Motor neuron (in vitro differentiated cells): ENCODE results near the gene DOLK. TPM values are rescaled to one million over a fixed set of nuclear protein-coding genes. Genes with fewer than 3 reads are reported as not detected.

Experiments used
- ATAC-seq, 8 experiments: fragments of 200-7000 bp; cut with Tn5 transposase; replicated peaks in 6 of 8; 2 replicates each; pipeline ENCODE4 v1.8.0; 2021; ENCODE audit warnings: mild to moderate bottlenecking in 8 of 8, moderate library complexity in 8 of 8
- H3K27ac ChIP-seq, 2 donors: fragments of 250-450 bp; sonication (Bioruptor Pico); 2 replicates each; pipeline ENCODE4 v1.9.0; 2021; ENCODE audit warnings: antibody characterized with exemption in 2 of 2, mild to moderate bottlenecking in 2 of 2, moderate library complexity in 1 of 2
- H3K4me1 ChIP-seq, 2 donors: fragments of 250-450 bp; sonication (Bioruptor Pico); replicated peaks in 1 of 2; 2 replicates each; pipeline ENCODE4 v1.6.1; 2021; ENCODE audit warnings: antibody characterized with exemption in 2 of 2, mild to moderate bottlenecking in 2 of 2, moderate library complexity in 1 of 2
- H3K4me3 ChIP-seq, 5 donors: fragments of 250-450 bp; sonication (Bioruptor Pico); 2 replicates each; pipeline ENCODE4 v1.9.0; 2021; ENCODE audit warnings: antibody characterized with exemption in 5 of 5, mild to moderate bottlenecking in 5 of 5, moderate library complexity in 4 of 5
- WGBS, 10 experiments: fragments of 450-650 bp; shearing (Covaris generic); methylation state at CpG; one replicate each; pipeline ENCODE4 v1.0.0; 2022; 5-methylcytosine and 5-hydroxymethylcytosine counted together
- in situ Hi-C, 9 experiments: fragments of 400-800 bp; cut with MboI; loops; one replicate each; pipeline ENCODE4 v1.15.0; 2021; ENCODE audit warnings: low sequenced_read_pairs in 9 of 9, low pct_unique_long_range_greater_than_20kb in 2 of 9; ENCODE audit not compliant: unreplicated experiment in 9 of 9
- total RNA-seq, 8 experiments: library from RNA; unstranded; fragments of 300-600 nt; gene quantifications; 2 replicates each; pipeline versions ENCODE4 v1.2.3 to v1.2.4, GENCODE V29; 2022

The DOLK gene
- total RNA-seq, 8 experiments from 2014 or later: 7.5 to 27.9 (median 16.3) TPM

- Histone ChIP-seq H3K4me1 (no peaks in the 10 kb centered on the region), H3K27ac (no peak overlapping the region), H3K4me3 (no peak overlapping the region)
- 10 to 100% (median 62%) methylated on average over 1 to 5 of the region's 8 CpGs; no CpG with 5 or more reads in 4 of the 10 experiments for WGBS, 10 experiments
- in situ Hi-C loops: no loop called here
- ATAC-seq: peak in 3 of 8 experiments; percentile 67 to 78 (median 72)
These were observed 47.7 kb downstream of the DOLK start for GRCh38 chr9:128899566-128900322.

- no peak overlapping the region for H3K4me3 ChIP-seq
- no peaks in the 10 kb centered on the region for H3K4me1 ChIP-seq
- H3K27ac ChIP-seq: no peak overlapping the region
- ATAC-seq: no peak
- 48 to 100% (median 93%) methylated on average over 2 to 3 of the region's 18 CpGs; no CpG with 5 or more reads in 6 of the 10 experiments for WGBS, 10 experiments
- in situ Hi-C loops: no loop called here
These were observed 48.4 kb downstream of the DOLK start for GRCh38 chr9:128898845-128899565.

GRCh38 chr9:128898382-128898781 lies 49.0 kb downstream of the DOLK start:
- in situ Hi-C loops: no loop called here
- ATAC-seq: no peak
- Histone ChIP-seq H3K4me1 (no peaks in the 10 kb centered on the region), H3K27ac (no peak overlapping the region), H3K4me3 (no peak overlapping the region)
- whole genome bisulfite sequencing, 10 experiments: 87 to 100% (median 91%) methylated on average over 1 to 5 of the region's 5 CpGs; no CpG with 5 or more reads in 4 of the 10 experiments

GRCh38 chr9:128895556-128895955 lies 51.8 kb downstream of the DOLK start:
- Histone ChIP-seq H3K27ac (no peak overlapping the region), H3K4me3 (no peak overlapping the region), H3K4me1 (no peaks in the 10 kb centered on the region)
- in situ Hi-C loops: no loop called here
- no peak for ATAC-seq
- WGBS, 10 experiments: 50 to 92% (median 65%) methylated on average over 2 to 4 of the region's 4 CpGs; no CpG with 5 or more reads in 6 of the 10 experiments

Other genes with a start within 250 kb of the DOLK start
- gene PKN3, start 245.1 kb downstream of the DOLK start, total RNA-seq: 1 to 10 TPM in 3 of 8 experiments, under 1 TPM in 5; 0.07 to 7.3 (median 0.68) TPM
- 10 to 100 TPM in 5 of 8 experiments, 1 to 10 TPM in 3; 3.7 to 31.4 (median 11.7) TPM for gene ZDHHC12, start 223.5 kb downstream of the DOLK start, total RNA-seq
- gene ZER1, start 175.7 kb downstream of the DOLK start, total RNA-seq: 10 to 100 TPM; 17.8 to 35.1 (median 24.5) TPM
- 10 to 100 TPM in 5 of 8 experiments, 1 to 10 TPM in 3; 8.7 to 18.9 (median 13.1) TPM for gene TBC1D13, start 160.3 kb downstream of the DOLK start, total RNA-seq
- gene ENDOG, start 129.1 kb downstream of the DOLK start, total RNA-seq: 10 to 100 TPM in 7 of 8 experiments, 1 to 10 TPM in 1; 8.5 to 20.1 (median 16.7) TPM
- gene SPOUT1, start 117.8 kb downstream of the DOLK start, total RNA-seq: 10 to 100 TPM; 12.3 to 44.3 (median 21.6) TPM
- gene KYAT1, start 65.7 kb downstream of the DOLK start, total RNA-seq: 10 to 100 TPM in 5 of 8 experiments, 1 to 10 TPM in 3; 4.0 to 15.9 (median 10.8) TPM
- gene LRRC8A, start 65.5 kb downstream of the DOLK start, total RNA-seq: 10 to 100 TPM; 13.7 to 26.8 (median 22.6) TPM
- gene PHYHD1, start 26.6 kb downstream of the DOLK start, total RNA-seq: 10 to 100 TPM in 2 of 8 experiments, 1 to 10 TPM in 2, under 1 TPM in 4; 0.16 to 16.4 (median 0.97) TPM
- gene NUP188, start 96 bp upstream of the DOLK start, total RNA-seq: 10 to 100 TPM; 16.3 to 69.4 (median 21.6) TPM
- gene SH3GLB2, start 80.7 kb upstream of the DOLK start, total RNA-seq: 10 to 100 TPM; 27.8 to 95.9 (median 44.5) TPM
- gene MIGA2, start 89.0 kb upstream of the DOLK start, total RNA-seq: 10 to 100 TPM; 12.0 to 44.2 (median 15.9) TPM
- 10 to 100 TPM; 11.3 to 32.2 (median 17.4) TPM for gene DOLPP1, start 133.5 kb upstream of the DOLK start, total RNA-seq
- gene CRAT, start 163.2 kb upstream of the DOLK start, total RNA-seq: 10 to 100 TPM; 16.1 to 34.5 (median 19.5) TPM
- 100 to 1,000 TPM in 2 of 8 experiments, 10 to 100 TPM in 6; 56.5 to 126 (median 95.6) TPM for gene PTPA, start 163.8 kb upstream of the DOLK start, total RNA-seq
- gene IER5L, start 230.7 kb upstream of the DOLK start, total RNA-seq: 10 to 100 TPM in 5 of 8 experiments, 1 to 10 TPM in 3; 2.1 to 24.8 (median 13.9) TPM